HepG2 (cell line): ENCODE data around the gene RPS8. TPM values are rescaled to one million over a fixed set of nuclear protein-coding genes. Genes with fewer than 3 reads are reported as not detected.

Experiments
- ATAC-seq: fragments of 200-7000 bp; cut with Tn5 transposase; 3 replicates; pipeline ENCODE4 v1.9.1; 2020; ENCODE audit warnings: mild to moderate bottlenecking, moderate library complexity
- BruUV-seq: library from RNA; stranded (reverse); fragments of 400-500 nt; replicated peaks from 2 replicates; lab custom pipeline; 2021; lab: Mats Ljungman, UMichigan
- CTCF ChIA-PET: fragments of 300-600 bp; formaldehyde crosslinking; extraction: SDS; loops from one replicate; lab custom pipeline; 2021; ENCODE audit warnings: low total read pairs, inconsistent platforms, low intra/inter-chr PET ratio; lab: Yijun Ruan, JAX
- POLR2A ChIA-PET: fragments of 350-600 bp; sonication (Branson Sonifier 250); formaldehyde crosslinking; loops from one replicate; lab custom pipeline; 2020; ENCODE audit warnings: antibody characterized with exemption, inconsistent platforms; lab: Yijun Ruan, JAX
- DNase-seq: peaks from one replicate; pipeline ENCODE4 v3.0.0-alpha.2; 2015; ENCODE audit warnings: low spot score
- FAIRE-seq: peaks from 3 replicates; lab custom pipeline; 2011; peaks lifted over from hg19 to GRCh38; lab: Jason Lieb, UNC
- H2AFZ ChIP-seq: one replicate; pipeline ENCODE4 v1.6.1; 2011; ENCODE audit warnings: low read length, inconsistent platforms
- H3K27ac ChIP-seq: fragments of 300-600 bp; 3 replicates; pipeline ENCODE4 v1.8.0; 2011; ENCODE audit warnings: mixed run types, mild to moderate bottlenecking, mixed read lengths, low read length, inconsistent platforms; ENCODE audit not compliant: insufficient read depth; ENCODE audit errors: extremely low read length
- H3K27me3 ChIP-seq, 2 experiments: fragments of 200-600 bp in 1 of 2; 2 replicates in 1 of 2; 3 replicates in 1 of 2; pipeline versions ENCODE4 v1.6.0 to v1.8.0; 2011; ENCODE audit warnings: low read length in 2 of 2, mild to moderate bottlenecking in 2 of 2, moderate library complexity in 2 of 2, inconsistent platforms in 1 of 2; ENCODE audit not compliant: insufficient read depth in 2 of 2, control insufficient read depth in 1 of 2
- H3K36me3 ChIP-seq, 2 experiments: fragments of 200-600 bp in 1 of 2; replicated peaks in 1 of 2; 2 replicates in 1 of 2; 3 replicates in 1 of 2; pipeline versions ENCODE4 v1.5.1 to v1.8.0; 2011; ENCODE audit warnings: low read length in 2 of 2, inconsistent platforms in 1 of 2; ENCODE audit not compliant: insufficient read depth in 2 of 2, control insufficient read depth in 1 of 2
- H3K4me1 ChIP-seq: 2 replicates; pipeline ENCODE4 v1.5.1; 2012; ENCODE audit warnings: low read length, inconsistent platforms; ENCODE audit not compliant: insufficient read depth
- H3K4me2 ChIP-seq: 2 replicates; pipeline ENCODE4 v1.6.0; 2011; ENCODE audit warnings: low read depth, low read length, inconsistent platforms
- H3K4me3 ChIP-seq, 3 experiments: fragments of 200-600 bp in 1 of 3; sonication (generic), shearing (Covaris generic) in 1 of 3; replicated peaks in 1 of 3; 2 replicates each; pipeline ENCODE4 v1.5.1; 2011 to 2016; ENCODE audit warnings: low read length in 3 of 3, inconsistent platforms in 2 of 3, low read depth in 2 of 3, mild to moderate bottlenecking in 2 of 3, control low read depth in 1 of 3, mixed read lengths in 1 of 3; ENCODE audit not compliant: insufficient read depth in 1 of 3
- H3K79me2 ChIP-seq: one replicate; pipeline ENCODE4 v1.6.1; 2011; ENCODE audit warnings: low read length, inconsistent platforms; ENCODE audit not compliant: insufficient read depth
- H3K9ac ChIP-seq: 2 replicates; pipeline ENCODE4 v1.6.0; 2011; ENCODE audit warnings: mild to moderate bottlenecking, low read depth, low read length, inconsistent platforms; ENCODE audit not compliant: insufficient read depth
- H3K9me3 ChIP-seq: 2 replicates; pipeline ENCODE4 v1.5.1; 2012; ENCODE audit warnings: mild to moderate bottlenecking, low read length
- H4K20me1 ChIP-seq: 2 replicates; pipeline ENCODE4 v1.6.0; 2011; ENCODE audit warnings: inconsistent platforms, mild to moderate bottlenecking, low read length, moderate library complexity; ENCODE audit not compliant: insufficient read depth
- BCL6 ChIP-seq: IDR thresholded peaks from 2 replicates; pipeline ENCODE4 v1.6.1; 2016; ENCODE audit warnings: missing genetic modification reagents, missing compliant biosample characterization
- EP300 ChIP-seq, 3 experiments: sonication (generic) in 1 of 3; formaldehyde crosslinking in 1 of 3; IDR thresholded peaks; 2 replicates each; pipeline versions ENCODE4 v1.5.1 to v1.6.1; 2011 to 2020; ENCODE audit warnings: low read depth in 2 of 3, low read length in 2 of 3, borderline replicate concordance in 1 of 3, improper control_type of control experiment in 1 of 3, mild to moderate bottlenecking in 1 of 3, missing genetic modification reagents in 1 of 3, moderate library complexity in 1 of 3
- KDM5A ChIP-seq: fragments of 200-600 bp; sonication (generic); IDR thresholded peaks from 2 replicates; pipeline ENCODE4 v1.7.0; 2018; ENCODE audit warnings: antibody characterized with exemption, mild to moderate bottlenecking, low read length, borderline replicate concordance
- NFKB2 ChIP-seq: sonication (generic); formaldehyde crosslinking; IDR thresholded peaks from 2 replicates; pipeline ENCODE4 v1.4.0; 2020; ENCODE audit warnings: missing genetic modification reagents, borderline replicate concordance
- PCBP1 ChIP-seq: fragments of 200-400 bp; formaldehyde crosslinking; IDR thresholded peaks from 2 replicates; pipeline ENCODE4 v1.6.1; 2017; ENCODE audit warnings: mild to moderate bottlenecking, low read depth, low read length, borderline replicate concordance
- POLR2AphosphoS5 ChIP-seq: IDR thresholded peaks from 2 replicates; pipeline ENCODE4 v1.6.1; 2012; ENCODE audit warnings: low read depth, low read length
- PRMT3 ChIP-seq: sonication (generic); formaldehyde crosslinking; IDR thresholded peaks from 2 replicates; pipeline ENCODE4 v1.8.1; 2022; ENCODE audit warnings: low read depth, mild to moderate bottlenecking, moderate library complexity, missing genetic modification reagents, borderline replicate concordance
- SIX1 ChIP-seq: sonication (generic); formaldehyde crosslinking; IDR thresholded peaks from 2 replicates; pipeline ENCODE4 v1.4.0; 2020; ENCODE audit warnings: missing genetic modification reagents, borderline replicate concordance
- ZNF20 ChIP-seq: sonication (generic); formaldehyde crosslinking; IDR thresholded peaks from 2 replicates; pipeline ENCODE4 v1.4.0; 2020; ENCODE audit warnings: mild to moderate bottlenecking, moderate library complexity, missing genetic modification reagents
- ZNF788 ChIP-seq: sonication (generic); formaldehyde crosslinking; IDR thresholded peaks from 2 replicates; pipeline ENCODE4 v1.5.0; 2020; ENCODE audit warnings: mild to moderate bottlenecking, missing genetic modification reagents, borderline replicate concordance
- ZNF83 ChIP-seq: sonication (generic); formaldehyde crosslinking; IDR thresholded peaks from 2 replicates; pipeline ENCODE4 v1.4.0; 2020; ENCODE audit warnings: missing genetic modification reagents, mild to moderate bottlenecking, borderline replicate concordance
- ZXDC ChIP-seq: sonication (generic); formaldehyde crosslinking; IDR thresholded peaks from 2 replicates; pipeline ENCODE4 v1.5.0; 2020; ENCODE audit warnings: mild to moderate bottlenecking, missing genetic modification reagents
- WGBS: methylation state at CpG from one replicate; pipeline ENCODE4 v1.1.6; 2017; ENCODE audit warnings: low lambda C conversion rate; 5-methylcytosine and 5-hydroxymethylcytosine counted together
- in situ Hi-C: cut with HindIII; loops from 2 replicates; pipeline ENCODE4 v1.10.0; 2017; ENCODE audit warnings: low pct_unique_long_range_greater_than_20kb; ENCODE audit not compliant: extremely low pct_ligation_motif_present
- intact Hi-C: fragments of 100-400 bp; cut with micrococcal nuclease; formaldehyde crosslinking; loops from one replicate; pipeline ENCODE4 v1.10.0; 2022; ENCODE audit not compliant: unreplicated experiment
- polyA plus RNA-seq, 8 experiments: library from polyadenylated mRNA; depleted of rRNA in 3 of 8; stranded (reverse) in 7 of 8; unstranded in 1 of 8; fragments of >200 nt; fragmentation: Illumina TruSeq in 4 of 8; extraction: Trizol in 4 of 8; gene quantifications; 2 replicates each; pipeline versions ENCODE4 v1.2.1 to v1.2.3, GENCODE V29; 2011 to 2016; ENCODE audit warnings: low read depth in 4 of 8, missing spikeins in 1 of 8, mixed read lengths in 1 of 8; ENCODE audit not compliant: insufficient read depth in 1 of 8
- total RNA-seq, 5 experiments: library from RNA; depleted of rRNA; stranded (reverse); fragments of >200 nt; fragmentation: Illumina TruSeq; extraction: Trizol; gene quantifications; 2 replicates each; pipeline ENCODE4 v1.2.3, GENCODE V29; 2016; ENCODE audit warnings: low read depth in 1 of 5
- TF ChIP-seq, protein P1 (sequence below): sonication (generic); formaldehyde crosslinking; IDR thresholded peaks from 2 replicates; pipeline ENCODE4 v1.5.0; 2020; ENCODE audit warnings: mild to moderate bottlenecking, missing genetic modification reagents
- TF ChIP-seq, protein P2 (sequence below): IDR thresholded peaks from 2 replicates; pipeline ENCODE4 v1.6.1; 2016; ENCODE audit warnings: control low read depth

RPS8 gene
- total and polyA plus RNA-seq, 2 of the 13 experiments (the other 11 are each of a cell fraction or from before 2014, with no cell fraction given) = 2,628 to 2,822 TPM

DNA sequence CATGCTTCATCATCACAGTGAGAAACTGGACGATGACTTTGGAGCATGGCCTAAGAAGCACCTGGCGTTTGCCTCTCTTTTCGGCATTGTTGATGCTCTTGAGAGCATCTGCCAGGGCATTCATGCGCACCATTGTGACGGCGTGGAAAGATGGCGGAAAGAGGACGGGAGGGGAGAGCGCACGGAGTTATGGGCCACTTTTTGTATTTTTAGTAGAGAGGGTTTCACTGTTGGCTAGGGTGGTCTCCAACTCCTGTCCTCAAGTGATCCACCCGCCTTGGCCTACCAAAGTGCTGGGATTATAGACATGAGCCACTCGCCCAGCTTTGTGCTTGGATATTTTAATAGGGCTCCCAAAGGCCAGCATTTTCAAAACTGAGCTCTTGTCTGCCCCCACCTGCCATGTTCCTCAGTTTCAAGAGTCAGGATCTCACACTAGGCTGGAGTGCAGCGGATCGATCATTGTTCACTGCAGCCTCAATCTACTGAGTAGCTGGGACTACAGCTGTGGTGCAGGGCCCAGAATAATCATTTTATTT, 5.3 kb downstream of the RPS8 start:
- CTCF ChIA-PET = no interaction called here
- POLR2A ChIA-PET = interaction anchor here (0.9 to 2.6 kb wide), 8 partner anchors 19 to 523 kb away, joined by 3 to 14 read pairs (median 6); partner anchors contain the start of genes BTBD19, DYNLT4, PLK3 and RNU5D-1
- H3K4me2 ChIP-seq = no peak overlapping the region
- peaks cover 51% of the 10 kb centered on the region for H3K4me1 ChIP-seq
- in situ Hi-C loops = no loop called here
- no peaks in the 10 kb centered on the region for H3K9me3 ChIP-seq
- H3K4me3 ChIP-seq = no peak overlapping the region
- no peak overlapping the region for H3K9ac ChIP-seq
- H3K36me3 ChIP-seq = peaks cover 12 to 24% of the 10 kb centered on the region in 2 experiments
- no peak overlapping the region for H3K27ac ChIP-seq
- H4K20me1 ChIP-seq = peaks cover 36% of the 10 kb centered on the region
- no peak overlapping the region for H2AFZ ChIP-seq
- ATAC-seq = no peak
- no TSS peak for BruUV-seq
- intact Hi-C loops = loop anchor here (5.0 kb wide), 2 partner anchors 37 to 48 kb away; partner anchors contain the start of gene RNU5D-1
- 97% methylated on average over 14 of the region's 14 CpGs for WGBS
- DNase-seq = no peak
- FAIRE-seq = no peak
- H3K79me2 ChIP-seq = peaks cover 30% of the 10 kb centered on the region
- H3K27me3 ChIP-seq = no peaks in the 10 kb centered on the region
- TF ChIP-seq BCL6 (CRISPR knock-in tag) = no peak
- TF ChIP-seq, protein P1, sequence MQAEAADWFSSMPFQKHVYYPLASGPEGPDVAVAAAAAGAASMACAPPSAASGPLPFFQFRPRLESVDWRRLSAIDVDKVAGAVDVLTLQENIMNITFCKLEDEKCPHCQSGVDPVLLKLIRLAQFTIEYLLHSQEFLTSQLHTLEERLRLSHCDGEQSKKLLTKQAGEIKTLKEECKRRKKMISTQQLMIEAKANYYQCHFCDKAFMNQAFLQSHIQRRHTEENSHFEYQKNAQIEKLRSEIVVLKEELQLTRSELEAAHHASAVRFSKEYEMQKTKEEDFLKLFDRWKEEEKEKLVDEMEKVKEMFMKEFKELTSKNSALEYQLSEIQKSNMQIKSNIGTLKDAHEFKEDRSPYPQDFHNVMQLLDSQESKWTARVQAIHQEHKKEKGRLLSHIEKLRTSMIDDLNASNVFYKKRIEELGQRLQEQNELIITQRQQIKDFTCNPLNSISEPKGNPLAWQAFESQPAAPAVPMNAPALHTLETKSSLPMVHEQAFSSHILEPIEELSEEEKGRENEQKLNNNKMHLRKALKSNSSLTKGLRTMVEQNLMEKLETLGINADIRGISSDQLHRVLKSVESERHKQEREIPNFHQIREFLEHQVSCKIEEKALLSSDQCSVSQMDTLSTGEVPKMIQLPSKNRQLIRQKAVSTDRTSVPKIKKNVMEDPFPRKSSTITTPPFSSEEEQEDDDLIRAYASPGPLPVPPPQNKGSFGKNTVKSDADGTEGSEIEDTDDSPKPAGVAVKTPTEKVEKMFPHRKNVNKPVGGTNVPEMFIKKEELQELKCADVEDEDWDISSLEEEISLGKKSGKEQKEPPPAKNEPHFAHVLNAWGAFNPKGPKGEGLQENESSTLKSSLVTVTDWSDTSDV (CRISPR knock-in tag) = no peak
- TF ChIP-seq EP300 (IDR thresholded peaks at IDR 0.05; ENCODE audit: low read depth in 2 of 2, low read length in 2 of 2) = no peak
- no peak for TF ChIP-seq EP300 (CRISPR knock-in tag; IDR thresholded peaks at IDR 0.05; ENCODE audit: borderline replicate concordance)
- no peak for TF ChIP-seq KDM5A
- 0 out of 2 replicates have a peak, but pooled peaks have one; percentile 42 for TF ChIP-seq POLR2AphosphoS5
- TF ChIP-seq ZNF788 (CRISPR knock-in tag) = no peak
- no peak for TF ChIP-seq SIX1
- TF ChIP-seq PCBP1 = no peak
- no peak for TF ChIP-seq ZNF83 (CRISPR knock-in tag)
- TF ChIP-seq NFKB2 (CRISPR knock-in tag) = no peak
- 0 out of 2 replicates have a peak, but pooled peaks have one; percentile 52 for TF ChIP-seq ZXDC
- 0 out of 2 replicates have a peak, but pooled peaks have one; percentile 1 for TF ChIP-seq PRMT3 (CRISPR knock-in tag)
- TF ChIP-seq ZNF20 (CRISPR knock-in tag) = no peak
- TF ChIP-seq, protein P2, sequence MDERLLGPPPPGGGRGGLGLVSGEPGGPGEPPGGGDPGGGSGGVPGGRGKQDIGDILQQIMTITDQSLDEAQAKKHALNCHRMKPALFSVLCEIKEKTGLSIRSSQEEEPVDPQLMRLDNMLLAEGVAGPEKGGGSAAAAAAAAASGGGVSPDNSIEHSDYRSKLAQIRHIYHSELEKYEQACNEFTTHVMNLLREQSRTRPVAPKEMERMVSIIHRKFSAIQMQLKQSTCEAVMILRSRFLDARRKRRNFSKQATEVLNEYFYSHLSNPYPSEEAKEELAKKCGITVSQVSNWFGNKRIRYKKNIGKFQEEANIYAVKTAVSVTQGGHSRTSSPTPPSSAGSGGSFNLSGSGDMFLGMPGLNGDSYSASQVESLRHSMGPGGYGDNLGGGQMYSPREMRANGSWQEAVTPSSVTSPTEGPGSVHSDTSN (CRISPR knock-in tag) = no peak
